Smooth muscle cell (in vitro differentiated cells): ENCODE measurements around the gene NECTIN1. TPM values are rescaled to one million over a fixed set of nuclear protein-coding genes. Genes with fewer than 3 reads are reported as not detected.

ENCODE experiments used
- DNase-seq: peaks from one replicate; lab custom pipeline; 2025; ENCODE audit not compliant: unreplicated experiment; lab: John Stamatoyannopoulos, UW
- H2AFZ ChIP-seq: fragments of 200-600 bp; sonication (generic); 2 replicates; pipeline ENCODE4 v1.6.0; 2016; ENCODE audit warnings: antibody characterized with exemption, low read depth, mild to moderate bottlenecking
- H3F3A ChIP-seq: fragments of 200-600 bp; sonication (generic); 2 replicates; pipeline ENCODE4 v1.6.0; 2017; ENCODE audit warnings: antibody characterized with exemption, low read depth
- H3K27ac ChIP-seq: fragments of 200-600 bp; sonication (generic); 2 replicates; pipeline ENCODE4 v1.5.1; 2016; ENCODE audit warnings: low read depth, mild to moderate bottlenecking
- H3K27me3 ChIP-seq: fragments of 200-600 bp; sonication (generic); 2 replicates; pipeline ENCODE4 v1.6.1; 2016; ENCODE audit warnings: low read depth, mild to moderate bottlenecking
- H3K36me3 ChIP-seq: fragments of 200-600 bp; sonication (generic); 2 replicates; pipeline ENCODE4 v1.5.1; 2016; ENCODE audit warnings: low read depth
- H3K4me1 ChIP-seq: fragments of 200-600 bp; sonication (generic); 2 replicates; pipeline ENCODE4 v1.5.1; 2016; ENCODE audit warnings: low read depth
- H3K4me2 ChIP-seq: fragments of 200-600 bp; sonication (generic); 2 replicates; pipeline ENCODE4 v1.6.0; 2016; ENCODE audit warnings: mild to moderate bottlenecking
- H3K4me3 ChIP-seq: fragments of 200-600 bp; sonication (generic); 2 replicates; pipeline ENCODE4 v1.5.1; 2016; ENCODE audit warnings: mild to moderate bottlenecking
- H3K79me2 ChIP-seq: fragments of 200-600 bp; sonication (generic); 2 replicates; pipeline ENCODE4 v1.6.0; 2016; ENCODE audit warnings: low read depth, mild to moderate bottlenecking
- H3K9ac ChIP-seq: fragments of 200-600 bp; sonication (generic); 2 replicates; pipeline ENCODE4 v1.6.0; 2016; ENCODE audit warnings: low read depth
- H3K9me3 ChIP-seq: fragments of 200-600 bp; sonication (generic); replicated peaks from 2 replicates; pipeline ENCODE4 v1.5.1; 2016; ENCODE audit warnings: low read depth
- H4K20me1 ChIP-seq: fragments of 200-600 bp; sonication (generic); 2 replicates; pipeline ENCODE4 v1.6.0; 2016; ENCODE audit warnings: low read depth
- WGBS: methylation state at CpG from one replicate; pipeline ENCODE4 v1.1.7; 2016; ENCODE audit warnings: low lambda C conversion rate; 5-methylcytosine and 5-hydroxymethylcytosine counted together
- polyA plus RNA-seq: library from polyadenylated mRNA; unstranded; fragments of >200 nt; fragmentation: Nextera tagmentation; extraction: Ambion mirVana; gene quantifications from 2 replicates; pipeline ENCODE4 v1.2.1, GENCODE V29; 2016
- total RNA-seq: library from RNA; depleted of rRNA; stranded (reverse); fragments of >200 nt; gene quantifications from 2 replicates; pipeline ENCODE4 v1.2.3, GENCODE V29; 2014
- TF ChIP-seq, protein P1 (sequence below): fragments of 200-600 bp; sonication (generic); IDR thresholded peaks from 2 replicates; pipeline ENCODE4 v1.5.1; 2017; ENCODE audit warnings: borderline replicate concordance, mild to moderate bottlenecking, antibody characterized with exemption; ENCODE audit not compliant: insufficient read depth, poor library complexity, severe bottlenecking

The NECTIN1 gene
- total and polyA plus RNA-seq, 2 experiments from 2014 or later: 4.9 to 10.1 TPM

DNA sequence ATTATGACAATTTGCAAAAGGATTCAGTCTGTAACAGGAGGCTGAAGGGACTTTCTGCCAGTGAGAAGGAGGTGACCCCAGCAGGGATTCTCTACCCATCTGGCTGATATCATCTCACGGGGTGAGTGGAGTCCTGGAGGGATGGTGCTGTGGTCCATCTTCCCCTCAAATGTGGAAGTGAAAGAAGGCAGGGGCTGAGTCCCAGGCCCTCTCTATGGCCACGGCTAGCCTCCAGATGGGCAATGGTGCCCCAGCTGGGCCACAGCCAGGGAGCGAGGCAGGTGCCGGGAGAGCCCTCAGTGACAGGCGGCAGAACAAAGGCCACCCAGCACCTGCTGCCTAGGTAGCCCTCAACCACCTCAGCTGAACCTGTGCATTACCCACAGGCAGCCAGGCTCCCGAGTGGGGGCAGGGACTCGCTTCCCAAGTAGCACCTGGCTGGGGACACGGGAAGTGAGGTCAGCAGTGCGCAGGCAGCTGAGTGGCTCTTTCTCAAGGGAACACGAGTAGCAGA lies 6.7 kb downstream of the NECTIN1 start:
- Histone ChIP-seq H3K4me1 (peaks cover 55% of the 10 kb centered on the region), H4K20me1 (peaks cover 100% of the 10 kb centered on the region), H3K9me3 (no peaks in the 10 kb centered on the region), H3K4me3 (no peak overlapping the region), H3K4me2 (no peak overlapping the region), H3K9ac (no peak overlapping the region), H3K79me2 (peaks cover 18% of the 10 kb centered on the region), H3F3A (no peaks in the 10 kb centered on the region), H2AFZ (no peak overlapping the region), H3K27ac (no peak overlapping the region), H3K27me3 (no peaks in the 10 kb centered on the region), H3K36me3 (no peaks in the 10 kb centered on the region)
- WGBS: 92% methylated on average over 10 of the region's 10 CpGs
- TF ChIP-seq, protein P1, sequence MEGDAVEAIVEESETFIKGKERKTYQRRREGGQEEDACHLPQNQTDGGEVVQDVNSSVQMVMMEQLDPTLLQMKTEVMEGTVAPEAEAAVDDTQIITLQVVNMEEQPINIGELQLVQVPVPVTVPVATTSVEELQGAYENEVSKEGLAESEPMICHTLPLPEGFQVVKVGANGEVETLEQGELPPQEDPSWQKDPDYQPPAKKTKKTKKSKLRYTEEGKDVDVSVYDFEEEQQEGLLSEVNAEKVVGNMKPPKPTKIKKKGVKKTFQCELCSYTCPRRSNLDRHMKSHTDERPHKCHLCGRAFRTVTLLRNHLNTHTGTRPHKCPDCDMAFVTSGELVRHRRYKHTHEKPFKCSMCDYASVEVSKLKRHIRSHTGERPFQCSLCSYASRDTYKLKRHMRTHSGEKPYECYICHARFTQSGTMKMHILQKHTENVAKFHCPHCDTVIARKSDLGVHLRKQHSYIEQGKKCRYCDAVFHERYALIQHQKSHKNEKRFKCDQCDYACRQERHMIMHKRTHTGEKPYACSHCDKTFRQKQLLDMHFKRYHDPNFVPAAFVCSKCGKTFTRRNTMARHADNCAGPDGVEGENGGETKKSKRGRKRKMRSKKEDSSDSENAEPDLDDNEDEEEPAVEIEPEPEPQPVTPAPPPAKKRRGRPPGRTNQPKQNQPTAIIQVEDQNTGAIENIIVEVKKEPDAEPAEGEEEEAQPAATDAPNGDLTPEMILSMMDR: no peak
- DNase-seq: no peak

DNA sequence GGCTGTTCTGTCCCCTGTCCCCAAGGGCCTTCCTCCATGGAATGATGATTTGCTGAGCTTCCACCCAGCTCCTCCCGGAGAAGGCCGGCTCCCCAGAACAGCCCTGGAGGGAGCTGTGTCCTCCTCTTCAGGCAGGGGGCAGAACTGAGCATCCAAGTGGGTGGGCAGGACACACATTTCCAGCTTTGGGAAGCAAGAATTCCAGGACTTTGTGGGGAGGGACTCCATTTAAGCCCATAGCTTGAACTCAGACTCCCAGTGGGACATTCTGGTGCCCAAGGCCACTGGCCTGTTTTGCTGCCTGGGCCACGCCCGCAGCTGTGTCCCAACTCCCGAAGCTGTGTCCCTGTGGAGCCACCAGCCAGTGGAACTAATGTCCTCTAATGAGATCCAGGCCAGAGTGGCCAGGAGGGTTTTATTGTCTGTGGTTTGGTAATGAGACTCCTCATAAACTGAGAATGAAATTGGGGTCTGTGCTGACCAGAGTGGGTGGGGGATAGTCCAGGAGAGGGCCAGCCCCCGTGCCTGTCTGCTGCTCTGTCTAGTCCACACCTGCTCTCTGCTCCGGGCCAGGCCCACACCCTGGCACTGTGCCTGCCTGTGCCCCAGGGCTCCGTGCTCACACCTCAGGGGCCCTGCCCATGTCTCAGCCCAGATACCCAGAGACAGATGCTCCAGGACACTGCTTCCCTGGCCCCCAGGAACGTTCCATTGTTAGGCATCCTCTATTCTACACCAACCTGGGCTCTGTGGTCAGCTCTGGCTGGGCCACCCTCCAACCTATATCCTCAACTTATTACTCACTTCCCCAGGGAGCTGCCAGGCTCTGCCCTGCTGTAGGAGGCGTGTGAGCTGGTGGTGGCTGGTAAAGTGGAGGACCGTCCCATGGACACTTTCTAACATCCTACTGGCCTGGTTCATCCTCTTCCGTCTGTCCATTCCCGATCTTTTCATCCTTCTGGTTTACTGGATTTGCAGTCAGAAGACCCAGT lies 7.6 kb downstream of the NECTIN1 start:
- no peak for DNase-seq
- TF ChIP-seq, protein P1: peak; percentile 50
- H3K79me2 ChIP-seq: peaks cover 10% of the 10 kb centered on the region
- no peak overlapping the region for H3K4me3 ChIP-seq
- H3K27me3 ChIP-seq: no peaks in the 10 kb centered on the region
- no peaks in the 10 kb centered on the region for H3K36me3 ChIP-seq
- H3K9ac ChIP-seq: no peak overlapping the region
- no peak overlapping the region for H3K27ac ChIP-seq
- no peak overlapping the region for H2AFZ ChIP-seq
- H3K4me2 ChIP-seq: no peak overlapping the region
- no peaks in the 10 kb centered on the region for H3F3A ChIP-seq
- peaks cover 56% of the 10 kb centered on the region for H3K4me1 ChIP-seq
- no peaks in the 10 kb centered on the region for H3K9me3 ChIP-seq
- WGBS: 74% methylated on average over 13 of the region's 13 CpGs
- H4K20me1 ChIP-seq: peaks cover 100% of the 10 kb centered on the region

DNA sequence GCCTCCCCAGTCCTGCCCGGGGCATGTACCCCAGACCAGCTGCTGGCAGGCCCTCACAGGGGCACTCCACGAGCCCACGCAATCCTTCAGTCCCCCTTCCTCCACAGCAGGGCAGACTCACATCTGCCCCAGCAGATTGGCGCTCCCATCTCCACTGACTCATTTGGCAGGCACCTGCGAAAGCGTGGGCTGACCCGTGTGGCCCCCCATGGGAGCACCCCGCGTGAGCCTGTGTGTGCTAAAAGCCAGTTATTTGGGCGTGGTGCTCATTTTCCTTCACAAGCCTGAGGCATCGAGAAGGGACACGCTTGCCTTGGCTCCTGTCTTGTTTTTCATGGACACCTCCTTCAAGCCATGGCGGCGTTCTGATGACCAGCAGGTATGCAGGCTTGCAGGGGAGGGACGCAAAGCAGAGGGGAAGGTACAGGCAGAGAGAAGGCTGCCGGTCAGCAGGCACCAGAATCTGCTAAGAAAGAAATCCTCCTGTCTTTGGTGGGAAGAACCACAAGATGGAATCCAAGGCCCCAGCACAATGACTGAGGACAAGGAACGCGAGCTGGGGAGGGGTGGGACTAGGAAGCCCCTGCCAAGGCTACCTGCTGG lies 8.6 kb downstream of the NECTIN1 start:
- peaks cover 56% of the 10 kb centered on the region for H3K4me1 ChIP-seq
- peaks cover 5% of the 10 kb centered on the region for H3K79me2 ChIP-seq
- no peaks in the 10 kb centered on the region for H3K9me3 ChIP-seq
- 93% methylated on average over 18 of the region's 18 CpGs for WGBS
- H4K20me1 ChIP-seq: peaks cover 100% of the 10 kb centered on the region
- no peaks in the 10 kb centered on the region for H3K36me3 ChIP-seq
- no peaks in the 10 kb centered on the region for H3K27me3 ChIP-seq
- H3K9ac ChIP-seq: no peak overlapping the region
- no peak for DNase-seq
- no peak overlapping the region for H2AFZ ChIP-seq
- no peak overlapping the region for H3K27ac ChIP-seq
- TF ChIP-seq, protein P1: no peak
- no peaks in the 10 kb centered on the region for H3F3A ChIP-seq
- no peak overlapping the region for H3K4me3 ChIP-seq
- no peak overlapping the region for H3K4me2 ChIP-seq
